ENCODE data around the gene PAXX.

DNA sequence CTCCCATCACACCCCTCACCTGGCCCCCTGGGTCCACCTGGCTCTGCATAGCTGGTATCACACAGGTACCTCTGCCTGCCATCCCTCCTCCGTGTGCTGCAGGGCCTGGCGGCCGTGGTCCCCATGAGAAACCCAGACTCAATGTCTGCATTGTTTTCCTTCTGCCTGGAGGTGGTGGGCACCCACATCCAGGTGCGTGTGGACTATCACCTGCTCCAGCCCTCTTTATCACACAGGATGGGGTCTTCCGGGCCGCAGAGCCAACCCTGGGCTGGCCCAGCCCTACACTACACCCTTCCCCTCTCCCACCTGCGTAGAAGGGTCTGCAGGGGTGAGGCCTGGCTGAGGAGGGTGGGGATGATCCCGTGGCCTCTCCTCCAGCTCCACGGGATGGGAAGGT is 46.7 kb downstream of the PAXX start:
- TF ChIP-seq, protein P1, sequence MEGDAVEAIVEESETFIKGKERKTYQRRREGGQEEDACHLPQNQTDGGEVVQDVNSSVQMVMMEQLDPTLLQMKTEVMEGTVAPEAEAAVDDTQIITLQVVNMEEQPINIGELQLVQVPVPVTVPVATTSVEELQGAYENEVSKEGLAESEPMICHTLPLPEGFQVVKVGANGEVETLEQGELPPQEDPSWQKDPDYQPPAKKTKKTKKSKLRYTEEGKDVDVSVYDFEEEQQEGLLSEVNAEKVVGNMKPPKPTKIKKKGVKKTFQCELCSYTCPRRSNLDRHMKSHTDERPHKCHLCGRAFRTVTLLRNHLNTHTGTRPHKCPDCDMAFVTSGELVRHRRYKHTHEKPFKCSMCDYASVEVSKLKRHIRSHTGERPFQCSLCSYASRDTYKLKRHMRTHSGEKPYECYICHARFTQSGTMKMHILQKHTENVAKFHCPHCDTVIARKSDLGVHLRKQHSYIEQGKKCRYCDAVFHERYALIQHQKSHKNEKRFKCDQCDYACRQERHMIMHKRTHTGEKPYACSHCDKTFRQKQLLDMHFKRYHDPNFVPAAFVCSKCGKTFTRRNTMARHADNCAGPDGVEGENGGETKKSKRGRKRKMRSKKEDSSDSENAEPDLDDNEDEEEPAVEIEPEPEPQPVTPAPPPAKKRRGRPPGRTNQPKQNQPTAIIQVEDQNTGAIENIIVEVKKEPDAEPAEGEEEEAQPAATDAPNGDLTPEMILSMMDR (IDR thresholded peaks at IDR 0.05) = no peak
- no peak for TF ChIP-seq EZH2 (IDR thresholded peaks at IDR 0.05; ENCODE audit: borderline replicate concordance, insufficient read depth, low read depth, low read length, poor library complexity, severe bottlenecking)
